ENCODE measurements around the gene SH3RF3. TPM values are rescaled to one million over a fixed set of nuclear protein-coding genes. Genes with fewer than 3 reads are reported as not detected.
A peak's percentile ranks its signal among the peaks of the same experiment; 100 is the strongest.

Gene SH3RF3
- total RNA-seq, 4 donors from 2014 or later: 2.8 to 5.7 (median 3.0) TPM

DNA sequence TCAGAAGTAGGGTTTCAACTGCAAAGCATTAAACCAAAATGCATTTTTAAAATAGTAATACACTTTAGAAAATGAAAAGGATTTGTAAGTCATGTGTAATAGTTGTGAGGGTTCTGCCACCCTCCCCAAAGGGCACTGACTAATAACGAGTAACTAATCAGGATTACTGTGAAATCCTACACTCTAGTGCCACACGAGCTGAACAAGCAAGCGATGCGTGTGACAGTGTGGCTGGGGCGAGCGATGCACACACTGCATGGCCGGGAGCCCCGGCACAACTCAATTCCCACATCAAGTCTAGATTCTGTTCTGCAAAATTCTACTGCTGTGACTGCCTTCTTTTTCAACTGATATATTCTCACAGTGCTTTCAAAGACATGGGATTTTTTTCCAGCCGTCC, 328.4 kb downstream of the SH3RF3 start:
- no peaks in the 10 kb centered on the region for H3K36me3 ChIP-seq
- peaks cover 8 to 13% of the 10 kb centered on the region in 2 donors for H3K4me1 ChIP-seq
- no peaks in the 10 kb centered on the region for H3K27me3 ChIP-seq
- no peak overlapping the region for H3K4me3 ChIP-seq
- no peak overlapping the region for H3K27ac ChIP-seq
- DNase-seq (no peak), ATAC-seq (no peak)
- TF ChIP-seq CTCF (IDR thresholded peaks at IDR 0.05 in 4 of 5, conservative IDR thresholded peaks at IDR 0.05 in 1 of 5) (no peak), POLR2A (IDR thresholded peaks at IDR 0.05) (no peak)
- in situ Hi-C loops (cut with MboI; ENCODE audit: low sequenced_read_pairs in 4 of 4) (no loop called here), intact Hi-C loops (cut with DNase I; ENCODE audit: low total_unique reads) (no loop called here)
- no peaks in the 10 kb centered on the region for H3K9me3 ChIP-seq

- DNase-seq: no peak
- in situ Hi-C loops (cut with MboI; ENCODE audit: low sequenced_read_pairs in 4 of 4): no loop called here
- H3K27ac ChIP-seq: no peak overlapping the region
Measured at GRCh38 chr2:109457794-109458193, 328.8 kb downstream of the SH3RF3 start.

DNA sequence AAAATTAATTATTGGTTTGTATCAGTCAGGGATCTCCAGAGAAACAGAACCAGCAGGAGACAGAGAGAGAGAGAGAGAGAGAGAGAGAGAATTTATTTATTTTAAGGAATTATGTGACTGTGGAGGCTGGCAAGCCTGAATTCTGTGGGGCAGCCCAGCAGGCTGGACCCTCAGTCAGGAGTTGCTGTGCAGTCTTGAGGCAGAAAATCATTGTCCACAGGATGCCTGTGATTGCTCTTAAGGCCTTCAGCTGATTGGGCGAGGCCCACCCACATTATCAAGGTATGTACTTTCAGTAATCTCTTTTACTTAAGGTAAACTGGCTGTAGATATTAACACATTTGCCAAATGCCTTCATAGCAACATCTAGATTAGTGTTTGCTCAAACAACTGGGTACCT, 329.5 kb downstream of the SH3RF3 start:
- ATAC-seq: no peak
- Histone ChIP-seq H3K27me3 (no peaks in the 10 kb centered on the region), H3K9me3 (no peaks in the 10 kb centered on the region), H3K4me1 (peaks cover 7 to 13% of the 10 kb centered on the region in 2 donors), H3K27ac (no peak overlapping the region), H3K4me3 (no peak overlapping the region), H3K36me3 (no peaks in the 10 kb centered on the region)
- no peak for TF ChIP-seq POLR2A (IDR thresholded peaks at IDR 0.05)
- TF ChIP-seq CTCF (IDR thresholded peaks at IDR 0.05 in 4 of 5, conservative IDR thresholded peaks at IDR 0.05 in 1 of 5): no peak
- in situ Hi-C loops (cut with MboI; ENCODE audit: low sequenced_read_pairs in 4 of 4) (no loop called here), intact Hi-C loops (cut with DNase I; ENCODE audit: low total_unique reads) (no loop called here)
- DNase-seq: no peak

More at GRCh38 chr2:109457794-109458193, 328.8 kb downstream of the SH3RF3 start:
- no peaks in the 10 kb centered on the region for H3K27me3 ChIP-seq
- intact Hi-C loops (cut with DNase I; ENCODE audit: low total_unique reads): no loop called here
- H3K4me3 ChIP-seq: no peak overlapping the region
- TF ChIP-seq CTCF (IDR thresholded peaks at IDR 0.05 in 4 of 5, conservative IDR thresholded peaks at IDR 0.05 in 1 of 5) (no peak), POLR2A (IDR thresholded peaks at IDR 0.05) (no peak)
- no peaks in the 10 kb centered on the region for H3K9me3 ChIP-seq
- H3K36me3 ChIP-seq: no peaks in the 10 kb centered on the region
- no peak for ATAC-seq
- peaks cover 7 to 13% of the 10 kb centered on the region in 2 donors for H3K4me1 ChIP-seq

- H3K27ac ChIP-seq: no peak overlapping the region
- peaks cover 7 to 13% of the 10 kb centered on the region in 2 donors for H3K4me1 ChIP-seq
- no peaks in the 10 kb centered on the region for H3K27me3 ChIP-seq
- intact Hi-C loops (cut with DNase I; ENCODE audit: low total_unique reads) (no loop called here), in situ Hi-C loops (cut with MboI; ENCODE audit: low sequenced_read_pairs in 4 of 4) (no loop called here)
- DNase-seq: no peak
- no peaks in the 10 kb centered on the region for H3K9me3 ChIP-seq
- H3K4me3 ChIP-seq: no peak overlapping the region
- TF ChIP-seq POLR2A (IDR thresholded peaks at IDR 0.05) (no peak), CTCF (IDR thresholded peaks at IDR 0.05 in 4 of 5, conservative IDR thresholded peaks at IDR 0.05 in 1 of 5) (no peak)
- peak; percentile 24 to 55 for ATAC-seq
- H3K36me3 ChIP-seq: no peaks in the 10 kb centered on the region
Measured at GRCh38 chr2:109459485-109459884, 330.5 kb downstream of the SH3RF3 start.
